Measurements from ENCODE around the gene CELF2.

GRCh38 chr10:11157292-11158076 lies 139.8 kb downstream of the CELF2 start:
- TF ChIP-seq POLR2AphosphoS5 (IDR thresholded peaks at IDR 0.05; ENCODE audit: low read depth, low read length): no peak
- no peak for TF ChIP-seq TAF1 (IDR thresholded peaks at IDR 0.05; ENCODE audit: borderline replicate concordance, insufficient read depth, low read length)
- no peak for TF ChIP-seq REST (IDR thresholded peaks at IDR 0.05; ENCODE audit: insufficient read depth in 1 of 2, low read depth in 2 of 2, low read length in 2 of 2)
- TF ChIP-seq SIN3A (IDR thresholded peaks at IDR 0.05; ENCODE audit: borderline replicate concordance, insufficient read depth, low read length): no peak

Measured in PFSK-1 (cell line).